Measurements from ENCODE around the gene TXNDC16. TPM values are rescaled to one million over a fixed set of nuclear protein-coding genes. Genes with fewer than 3 reads are reported as not detected.
"Not testable (repeated sequence)": the region's sequence is repeated elsewhere in the genome, so short reads cannot be mapped to it uniquely, and the experiment has no call there.

TXNDC16 gene
- polyA plus RNA-seq, 1 donor (not counting 4 experiments of a cell fraction or from before 2014, with no cell fraction given) = 1.9 TPM

GRCh38 chr14:52472728-52473127, 79.6 kb downstream of the TXNDC16 start:
- H3K9me1 ChIP-seq (ENCODE audit: control insufficient read depth, extremely low read depth, insufficient read depth, low read length) = no peaks in the 10 kb centered on the region
- H3K4me3 ChIP-seq (ENCODE audit: control insufficient read depth in 2 of 3, extremely low read depth in 1 of 3, insufficient read depth in 2 of 3, low read depth in 1 of 3, low read length in 3 of 3) = no peak overlapping the region
- H3K4me2 ChIP-seq (ENCODE audit: control insufficient read depth, extremely low read depth, insufficient read depth, low read depth, low read length) = no peak overlapping the region
- H3K36me3 ChIP-seq (ENCODE audit: control insufficient read depth in 2 of 2, extremely low read depth in 1 of 2, insufficient read depth in 2 of 2, low read length in 2 of 2) = no peaks in the 10 kb centered on the region
- H3K9ac ChIP-seq (ENCODE audit: control insufficient read depth, extremely low read depth, insufficient read depth, low read length) = no peak overlapping the region
- TF ChIP-seq EZH2 (IDR thresholded peaks at IDR 0.05; ENCODE audit: low read length) (no peak), CTCF (optimal IDR thresholded peaks at IDR 0.05 in 1 of 3, IDR thresholded peaks at IDR 0.05 in 1 of 3, conservative IDR thresholded peaks at IDR 0.05 in 1 of 3; ENCODE audit: extremely low read depth in 1 of 3, insufficient read depth in 2 of 3, low read length in 3 of 3) (no peak)
- no peak overlapping the region for H3K27ac ChIP-seq (ENCODE audit: control insufficient read depth, insufficient read depth, low read length)
- no peaks in the 10 kb centered on the region for H3K79me2 ChIP-seq (ENCODE audit: control insufficient read depth, insufficient read depth, low read length)
- DNase-seq (ENCODE audit: low read depth, low spot score) = no peak
- no peaks in the 10 kb centered on the region for H3K9me3 ChIP-seq (ENCODE audit: control insufficient read depth, low read depth, low read length)
- no peaks in the 10 kb centered on the region for H3K27me3 ChIP-seq (ENCODE audit: control insufficient read depth, extremely low read depth, insufficient read depth, low read length)
- H3K4me1 ChIP-seq (ENCODE audit: control insufficient read depth, extremely low read depth, insufficient read depth, low read length) = no peaks in the 10 kb centered on the region
- dilution Hi-C loops (cut with MboI; ENCODE audit: extremely low pct_ligation_motif_present, low sequenced_read_pairs) = no loop called here
- no peak for FAIRE-seq
- no peak overlapping the region for H2AFZ ChIP-seq (ENCODE audit: control insufficient read depth, low read length)
- no peaks in the 10 kb centered on the region for H4K20me1 ChIP-seq (ENCODE audit: control insufficient read depth, extremely low read depth, insufficient read depth, low read length)

GRCh38 chr14:52472251-52472650, 80.1 kb downstream of the TXNDC16 start:
- H3K79me2 ChIP-seq (ENCODE audit: control insufficient read depth, insufficient read depth, low read length); DNase-seq (ENCODE audit: low read depth, low spot score): not testable (repeated sequence)

GRCh38 chr14:52467515-52468266, 84.6 kb downstream of the TXNDC16 start:
- no peak for FAIRE-seq

More at GRCh38 chr14:52472251-52472650, 80.1 kb downstream of the TXNDC16 start:
- H3K9ac ChIP-seq (ENCODE audit: control insufficient read depth, extremely low read depth, insufficient read depth, low read length); H3K27me3 ChIP-seq (ENCODE audit: control insufficient read depth, extremely low read depth, insufficient read depth, low read length); H3K36me3 ChIP-seq (ENCODE audit: control insufficient read depth in 2 of 2, extremely low read depth in 1 of 2, insufficient read depth in 2 of 2, low read length in 2 of 2); H2AFZ ChIP-seq (ENCODE audit: control insufficient read depth, low read length); H3K9me1 ChIP-seq (ENCODE audit: control insufficient read depth, extremely low read depth, insufficient read depth, low read length); H3K27ac ChIP-seq (ENCODE audit: control insufficient read depth, insufficient read depth, low read length); dilution Hi-C loops (cut with MboI; ENCODE audit: extremely low pct_ligation_motif_present, low sequenced_read_pairs); H3K4me3 ChIP-seq (ENCODE audit: control insufficient read depth in 2 of 3, extremely low read depth in 1 of 3, insufficient read depth in 2 of 3, low read depth in 1 of 3, low read length in 3 of 3); H3K4me2 ChIP-seq (ENCODE audit: control insufficient read depth, extremely low read depth, insufficient read depth, low read depth, low read length); FAIRE-seq; H3K9me3 ChIP-seq (ENCODE audit: control insufficient read depth, low read depth, low read length); H3K4me1 ChIP-seq (ENCODE audit: control insufficient read depth, extremely low read depth, insufficient read depth, low read length); H4K20me1 ChIP-seq (ENCODE audit: control insufficient read depth, extremely low read depth, insufficient read depth, low read length): not testable (repeated sequence)

More at GRCh38 chr14:52467515-52468266, 84.6 kb downstream of the TXNDC16 start:
- Histone ChIP-seq H3K9ac (ENCODE audit: control insufficient read depth, extremely low read depth, insufficient read depth, low read length) (no peak overlapping the region), H3K9me3 (ENCODE audit: control insufficient read depth, low read depth, low read length) (no peaks in the 10 kb centered on the region), H2AFZ (ENCODE audit: control insufficient read depth, low read length) (no peak overlapping the region), H3K9me1 (ENCODE audit: control insufficient read depth, extremely low read depth, insufficient read depth, low read length) (no peaks in the 10 kb centered on the region), H3K4me1 (ENCODE audit: control insufficient read depth, extremely low read depth, insufficient read depth, low read length) (no peaks in the 10 kb centered on the region), H3K36me3 (ENCODE audit: control insufficient read depth in 2 of 2, extremely low read depth in 1 of 2, insufficient read depth in 2 of 2, low read length in 2 of 2) (no peaks in the 10 kb centered on the region), H3K27ac (ENCODE audit: control insufficient read depth, insufficient read depth, low read length) (no peak overlapping the region), H3K27me3 (ENCODE audit: control insufficient read depth, extremely low read depth, insufficient read depth, low read length) (no peaks in the 10 kb centered on the region), H3K4me2 (ENCODE audit: control insufficient read depth, extremely low read depth, insufficient read depth, low read depth, low read length) (no peak overlapping the region), H3K4me3 (ENCODE audit: control insufficient read depth in 2 of 3, extremely low read depth in 1 of 3, insufficient read depth in 2 of 3, low read depth in 1 of 3, low read length in 3 of 3) (no peak overlapping the region), H3K79me2 (ENCODE audit: control insufficient read depth, insufficient read depth, low read length) (no peaks in the 10 kb centered on the region), H4K20me1 (ENCODE audit: control insufficient read depth, extremely low read depth, insufficient read depth, low read length) (no peaks in the 10 kb centered on the region)
- no peak for TF ChIP-seq CTCF (optimal IDR thresholded peaks at IDR 0.05 in 1 of 3, IDR thresholded peaks at IDR 0.05 in 1 of 3, conservative IDR thresholded peaks at IDR 0.05 in 1 of 3; ENCODE audit: extremely low read depth in 1 of 3, insufficient read depth in 2 of 3, low read length in 3 of 3)
- no peak for TF ChIP-seq EZH2 (IDR thresholded peaks at IDR 0.05; ENCODE audit: low read length)
- dilution Hi-C loops (cut with MboI; ENCODE audit: extremely low pct_ligation_motif_present, low sequenced_read_pairs) = no loop called here
- DNase-seq (ENCODE audit: low read depth, low spot score) = no peak

Measured in keratinocyte (primary cell).